Suprapubic skin (tissue), 4 donors: Measurements from ENCODE around the gene MYO1F. TPM values are rescaled to one million over a fixed set of nuclear protein-coding genes. Genes with fewer than 3 reads are reported as not detected.

Experiments
- DNase-seq, 2 donors: peaks; one replicate each; pipeline ENCODE4 v3.0.0-alpha.2; 2019; ENCODE audit warnings: low spot score in 2 of 2
- H3K27ac ChIP-seq: fragments of 200-600 bp; sonication (generic); one replicate; pipeline ENCODE4 v1.5.1; 2019
- H3K27me3 ChIP-seq: fragments of 200-600 bp; sonication (generic); one replicate; pipeline ENCODE4 v1.5.1; 2019
- H3K36me3 ChIP-seq: fragments of 200-600 bp; sonication (generic); one replicate; pipeline ENCODE4 v1.5.1; 2019
- H3K4me1 ChIP-seq: fragments of 200-600 bp; sonication (generic); one replicate; pipeline ENCODE4 v1.5.1; 2019
- H3K4me3 ChIP-seq: fragments of 200-600 bp; sonication (generic); one replicate; pipeline ENCODE4 v1.5.1; 2019; ENCODE audit warnings: mild to moderate bottlenecking
- H3K9me3 ChIP-seq: fragments of 200-600 bp; sonication (generic); one replicate; pipeline ENCODE4 v1.5.1; 2019
- CTCF ChIP-seq, 2 donors: fragments of 200-600 bp in 1 of 2; fragments of 450-650 bp in 1 of 2; sonication (generic) in 1 of 2; IDR thresholded peaks; one replicate each; pipeline ENCODE4 v1.5.1; 2016 to 2019; ENCODE audit warnings: antibody characterized with exemption in 2 of 2, mild to moderate bottlenecking in 1 of 2, moderate library complexity in 1 of 2
- EP300 ChIP-seq: sonication (generic); formaldehyde crosslinking; IDR thresholded peaks from one replicate; pipeline ENCODE4 v1.6.1; 2017; ENCODE audit warnings: antibody characterized with exemption
- POLR2A ChIP-seq, 2 donors: fragments of 450-650 bp; IDR thresholded peaks; one replicate each; pipeline ENCODE4 v1.6.1; 2017; ENCODE audit warnings: antibody characterized with exemption in 2 of 2, mild to moderate bottlenecking in 2 of 2, moderate library complexity in 2 of 2
- POLR2AphosphoS5 ChIP-seq, 3 donors: sonication (generic); formaldehyde crosslinking; IDR thresholded peaks; one replicate each; pipeline ENCODE4 v1.6.1; 2017; ENCODE audit warnings: antibody characterized with exemption in 3 of 3
- WGBS: methylation state at CpG from one replicate; pipeline ENCODE4 v1.1.5; 2018; 5-methylcytosine and 5-hydroxymethylcytosine counted together
- total RNA-seq, 4 donors: library from RNA; depleted of rRNA; stranded (reverse); fragments of >200 nt; gene quantifications; one replicate each; pipeline ENCODE4 v1.1.0, GENCODE V29; 2016

MYO1F gene
- total RNA-seq, 4 donors from 2014 or later = 3.2 to 14.6 (median 3.3) TPM

GRCh38 chr19:8503510-8503909, 73.7 kb downstream of the MYO1F start:
- no peaks in the 10 kb centered on the region for H3K9me3 ChIP-seq
- H3K27me3 ChIP-seq = no peaks in the 10 kb centered on the region
- TF ChIP-seq EP300 = no peak
- TF ChIP-seq CTCF (IDR thresholded peaks at IDR 0.05) = no peak
- TF ChIP-seq POLR2A (IDR thresholded peaks at IDR 0.05) = no peak
- no peak for TF ChIP-seq POLR2AphosphoS5 (IDR thresholded peaks at IDR 0.05)
- WGBS = 93% methylated on average over 3 of the region's 7 CpGs
- H3K4me1 ChIP-seq = peaks cover 23% of the 10 kb centered on the region
- H3K36me3 ChIP-seq = peaks cover 2% of the 10 kb centered on the region
- no peak overlapping the region for H3K27ac ChIP-seq
- no peak for DNase-seq
- no peak overlapping the region for H3K4me3 ChIP-seq

- 87% methylated on average over 4 of the region's 14 CpGs for WGBS
- no peak overlapping the region for H3K4me3 ChIP-seq
- H3K4me1 ChIP-seq = peaks cover 23% of the 10 kb centered on the region
- DNase-seq = no peak
- H3K9me3 ChIP-seq = no peaks in the 10 kb centered on the region
- no peak for TF ChIP-seq CTCF (IDR thresholded peaks at IDR 0.05)
- no peak for TF ChIP-seq EP300
- no peak for TF ChIP-seq POLR2A (IDR thresholded peaks at IDR 0.05)
- no peak for TF ChIP-seq POLR2AphosphoS5 (IDR thresholded peaks at IDR 0.05)
- no peak overlapping the region for H3K27ac ChIP-seq
- no peaks in the 10 kb centered on the region for H3K27me3 ChIP-seq
- H3K36me3 ChIP-seq = no peaks in the 10 kb centered on the region
Observed at GRCh38 chr19:8501981-8502380, 75.3 kb downstream of the MYO1F start.

- Histone ChIP-seq H3K9me3 (no peaks in the 10 kb centered on the region), H3K36me3 (no peaks in the 10 kb centered on the region), H3K4me3 (no peak overlapping the region), H3K27ac (no peak overlapping the region), H3K4me1 (peaks cover 20% of the 10 kb centered on the region), H3K27me3 (no peaks in the 10 kb centered on the region)
- 88% methylated on average over 6 of the region's 6 CpGs for WGBS
- no peak for DNase-seq
- TF ChIP-seq POLR2AphosphoS5 (IDR thresholded peaks at IDR 0.05) = no peak
- no peak for TF ChIP-seq CTCF (IDR thresholded peaks at IDR 0.05)
- no peak for TF ChIP-seq EP300
- TF ChIP-seq POLR2A (IDR thresholded peaks at IDR 0.05) = no peak
Observed at GRCh38 chr19:8501516-8501915, 75.7 kb downstream of the MYO1F start.

GRCh38 chr19:8500158-8500557, 77.1 kb downstream of the MYO1F start:
- H3K9me3 ChIP-seq = no peaks in the 10 kb centered on the region
- H3K27me3 ChIP-seq = no peaks in the 10 kb centered on the region
- 75% methylated on average over 7 of the region's 7 CpGs for WGBS
- no peaks in the 10 kb centered on the region for H3K36me3 ChIP-seq
- TF ChIP-seq CTCF (IDR thresholded peaks at IDR 0.05) (no peak), POLR2AphosphoS5 (IDR thresholded peaks at IDR 0.05) (no peak), POLR2A (IDR thresholded peaks at IDR 0.05) (no peak), EP300 (no peak)
- H3K4me1 ChIP-seq = peaks cover 9% of the 10 kb centered on the region
- no peak for DNase-seq
- H3K27ac ChIP-seq = no peak overlapping the region
- no peak overlapping the region for H3K4me3 ChIP-seq

GRCh38 chr19:8499048-8499833, 78.0 kb downstream of the MYO1F start:
- no peak for DNase-seq
- H3K36me3 ChIP-seq = no peaks in the 10 kb centered on the region
- no peak overlapping the region for H3K27ac ChIP-seq
- H3K9me3 ChIP-seq = no peaks in the 10 kb centered on the region
- H3K4me3 ChIP-seq = no peak overlapping the region
- H3K4me1 ChIP-seq = peaks cover 9% of the 10 kb centered on the region
- no peaks in the 10 kb centered on the region for H3K27me3 ChIP-seq
- TF ChIP-seq CTCF (IDR thresholded peaks at IDR 0.05) (no peak), POLR2A (IDR thresholded peaks at IDR 0.05) (no peak), POLR2AphosphoS5 (IDR thresholded peaks at IDR 0.05) (no peak), EP300 (no peak)
- whole genome bisulfite sequencing = 89% methylated on average over 11 of the region's 41 CpGs
